Esophagus squamous epithelium (tissue), 5 donors: ENCODE data around the gene NRAP. TPM values are rescaled to one million over a fixed set of nuclear protein-coding genes. Genes with fewer than 3 reads are reported as not detected.

ENCODE experiments used
- DNase-seq: peaks from one replicate; lab custom pipeline; 2025; lab: John Stamatoyannopoulos, UW
- H3K27ac ChIP-seq, 4 donors: fragments of 200-600 bp; sonication (generic); one replicate each; pipeline ENCODE4 v1.5.1; 2016 to 2019; ENCODE audit warnings: mild to moderate bottlenecking in 1 of 4
- H3K27me3 ChIP-seq, 4 donors: fragments of 200-600 bp; sonication (generic); 1 replicate in 3 of 4; 2 replicates in 1 of 4; pipeline versions ENCODE4 v1.5.1 to v1.6.0; 2017 to 2021; ENCODE audit warnings: antibody characterized with exemption in 1 of 4
- H3K36me3 ChIP-seq, 3 donors: fragments of 200-600 bp; sonication (generic); one replicate each; pipeline ENCODE4 v1.5.1; 2016 to 2019
- H3K4me1 ChIP-seq, 3 donors: fragments of 200-600 bp; sonication (generic); one replicate each; pipeline ENCODE4 v1.5.1; 2017 to 2019
- H3K4me3 ChIP-seq, 4 donors: fragments of 200-600 bp; sonication (generic); 1 replicate in 3 of 4; 2 replicates in 1 of 4; pipeline ENCODE4 v1.5.1; 2016 to 2019; ENCODE audit warnings: mild to moderate bottlenecking in 2 of 4, moderate library complexity in 1 of 4
- H3K9me3 ChIP-seq, 3 donors: fragments of 200-600 bp; sonication (generic); one replicate each; pipeline ENCODE4 v1.5.1; 2016 to 2019
- POLR2A ChIP-seq, 4 donors: fragments of 450-650 bp; IDR thresholded peaks; one replicate each; pipeline ENCODE4 v1.6.1; 2017; ENCODE audit warnings: antibody characterized with exemption in 4 of 4, mild to moderate bottlenecking in 4 of 4, moderate library complexity in 3 of 4
- WGBS, 2 donors: methylation state at CpG; one replicate each; pipeline ENCODE4 v1.1.5; 2018; 5-methylcytosine and 5-hydroxymethylcytosine counted together
- intact Hi-C: fragments of 100-400 bp; cut with DNase I; formaldehyde crosslinking; loops from one replicate; pipeline ENCODE4 v1.15.0; 2022
- total RNA-seq, 4 donors: library from RNA; depleted of rRNA; stranded (reverse); fragments of >200 nt; gene quantifications; one replicate each; pipeline ENCODE4 v1.1.0, GENCODE V29; 2016
- TF ChIP-seq, protein P1 (sequence below), 6 experiments: fragments of 450-650 bp in 4 of 6; fragments of 200-600 bp in 2 of 6; sonication (generic) in 2 of 6; IDR thresholded peaks; one replicate each; pipeline ENCODE4 v1.5.1; 2016 to 2019; ENCODE audit warnings: antibody characterized with exemption in 6 of 6, mild to moderate bottlenecking in 4 of 6, moderate library complexity in 4 of 6
- donor health status: DM: yes; HTN: yes; CAD: no.

NRAP gene
- total RNA-seq, 4 donors from 2014 or later, result 0.08 TPM; not detected in 3

DNA sequence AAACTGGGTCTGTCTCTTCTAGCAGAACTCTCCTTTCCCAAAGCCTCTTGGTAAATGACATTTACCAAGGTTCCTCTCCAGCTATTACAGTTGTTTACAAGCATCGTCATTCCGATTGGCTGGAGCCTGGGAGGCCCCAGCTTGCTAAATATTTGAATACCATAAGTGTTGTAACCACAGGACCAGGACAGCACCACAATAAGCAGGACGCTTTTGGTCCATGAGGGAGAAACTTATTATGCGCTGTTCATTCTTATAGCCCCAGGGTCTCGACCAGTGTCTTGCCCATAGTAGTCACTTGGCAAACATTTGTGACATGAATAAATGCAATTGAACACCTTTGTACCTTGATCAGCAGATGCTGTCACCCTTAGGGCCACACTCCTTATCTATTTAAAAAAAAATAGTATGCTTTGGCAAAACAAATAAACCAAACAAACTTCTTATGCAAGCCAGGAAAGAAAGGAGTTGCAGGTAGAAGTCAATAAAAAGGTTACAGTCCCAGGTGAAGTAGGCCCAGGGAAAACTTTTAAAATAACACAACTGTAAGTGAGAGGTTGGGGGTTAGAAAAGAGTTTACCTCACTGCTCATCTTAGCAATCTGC, 32.8 kb downstream of the NRAP start:
- intact Hi-C loops, result no loop called here

DNA sequence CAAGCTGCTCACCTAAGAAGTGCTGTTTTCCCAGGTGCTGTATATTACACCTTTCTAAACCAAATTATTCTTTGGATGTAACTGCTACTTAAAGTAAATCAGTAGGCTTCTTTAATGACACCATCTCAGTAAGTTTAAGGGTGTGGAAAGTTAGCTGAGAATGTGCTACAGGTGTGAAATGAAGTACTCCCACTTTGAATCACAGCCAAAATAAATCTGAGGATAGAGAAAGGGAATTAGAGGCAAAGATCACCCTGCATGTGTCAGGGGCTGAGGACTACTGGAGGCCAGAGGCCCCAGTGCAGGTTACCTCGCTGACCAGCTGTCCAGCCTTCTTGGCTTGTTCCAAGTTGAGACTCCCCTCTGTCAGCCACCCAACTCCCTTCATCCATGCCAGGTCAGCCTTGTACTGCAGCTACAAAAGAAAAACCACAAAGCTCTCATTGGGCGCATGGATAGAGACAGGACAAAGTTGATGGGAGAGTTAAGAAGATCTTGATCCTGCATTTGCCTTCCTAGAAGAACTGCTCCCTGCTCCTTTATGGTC, 35.2 kb downstream of the NRAP start:
- Histone ChIP-seq H3K4me3 (no peak overlapping the region), H3K4me1 (no peaks in the 10 kb centered on the region), H3K36me3 (no peaks in the 10 kb centered on the region), H3K27ac (no peak overlapping the region), H3K9me3 (no peaks in the 10 kb centered on the region), H3K27me3 (peaks cover 0 to 22% (median 0%) of the 10 kb centered on the region in 4 donors)
- intact Hi-C loops, result no loop called here
- 86 to 90% methylated on average over 2 of the region's 2 CpGs for WGBS, 2 donors
- no peak for DNase-seq
- TF ChIP-seq, protein P1, sequence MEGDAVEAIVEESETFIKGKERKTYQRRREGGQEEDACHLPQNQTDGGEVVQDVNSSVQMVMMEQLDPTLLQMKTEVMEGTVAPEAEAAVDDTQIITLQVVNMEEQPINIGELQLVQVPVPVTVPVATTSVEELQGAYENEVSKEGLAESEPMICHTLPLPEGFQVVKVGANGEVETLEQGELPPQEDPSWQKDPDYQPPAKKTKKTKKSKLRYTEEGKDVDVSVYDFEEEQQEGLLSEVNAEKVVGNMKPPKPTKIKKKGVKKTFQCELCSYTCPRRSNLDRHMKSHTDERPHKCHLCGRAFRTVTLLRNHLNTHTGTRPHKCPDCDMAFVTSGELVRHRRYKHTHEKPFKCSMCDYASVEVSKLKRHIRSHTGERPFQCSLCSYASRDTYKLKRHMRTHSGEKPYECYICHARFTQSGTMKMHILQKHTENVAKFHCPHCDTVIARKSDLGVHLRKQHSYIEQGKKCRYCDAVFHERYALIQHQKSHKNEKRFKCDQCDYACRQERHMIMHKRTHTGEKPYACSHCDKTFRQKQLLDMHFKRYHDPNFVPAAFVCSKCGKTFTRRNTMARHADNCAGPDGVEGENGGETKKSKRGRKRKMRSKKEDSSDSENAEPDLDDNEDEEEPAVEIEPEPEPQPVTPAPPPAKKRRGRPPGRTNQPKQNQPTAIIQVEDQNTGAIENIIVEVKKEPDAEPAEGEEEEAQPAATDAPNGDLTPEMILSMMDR (IDR thresholded peaks at IDR 0.05), result no peak
- TF ChIP-seq POLR2A (IDR thresholded peaks at IDR 0.05), result no peak

More for the DNA sequence above, 32.8 kb downstream of the NRAP start:
- no peak for DNase-seq
- H3K27ac ChIP-seq, result no peak overlapping the region
- TF ChIP-seq, protein P1 (IDR thresholded peaks at IDR 0.05), result no peak
- no peak for TF ChIP-seq POLR2A (IDR thresholded peaks at IDR 0.05)
- no peaks in the 10 kb centered on the region for H3K4me1 ChIP-seq
- H3K36me3 ChIP-seq, result no peaks in the 10 kb centered on the region
- H3K9me3 ChIP-seq, result no peaks in the 10 kb centered on the region
- 86 to 97% methylated on average over 5 of the region's 5 CpGs for WGBS, 2 donors
- H3K27me3 ChIP-seq, result peaks cover 0 to 11% (median 0%) of the 10 kb centered on the region in 4 donors
- no peak overlapping the region for H3K4me3 ChIP-seq

DNA sequence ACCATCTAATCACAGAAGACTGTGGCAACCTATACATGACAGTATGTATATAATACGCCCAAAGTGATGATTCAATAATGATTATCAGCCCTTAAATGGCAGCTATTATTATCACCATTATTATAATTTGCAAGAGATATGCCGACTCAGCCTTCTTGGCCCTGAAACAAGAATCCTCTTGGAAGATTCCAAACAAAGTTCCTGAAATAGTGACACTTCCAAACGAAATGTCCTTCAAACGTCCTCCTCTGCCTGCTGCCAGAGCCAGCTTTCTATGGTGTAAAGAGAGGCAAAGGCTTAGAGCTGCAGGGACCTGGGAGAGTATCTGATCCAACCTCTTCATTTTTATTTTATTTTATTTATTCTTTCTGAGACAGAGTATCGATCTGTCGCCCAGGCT, 36.0 kb downstream of the NRAP start:
- H3K27ac ChIP-seq, result no peak overlapping the region
- intact Hi-C loops, result no loop called here

DNA sequence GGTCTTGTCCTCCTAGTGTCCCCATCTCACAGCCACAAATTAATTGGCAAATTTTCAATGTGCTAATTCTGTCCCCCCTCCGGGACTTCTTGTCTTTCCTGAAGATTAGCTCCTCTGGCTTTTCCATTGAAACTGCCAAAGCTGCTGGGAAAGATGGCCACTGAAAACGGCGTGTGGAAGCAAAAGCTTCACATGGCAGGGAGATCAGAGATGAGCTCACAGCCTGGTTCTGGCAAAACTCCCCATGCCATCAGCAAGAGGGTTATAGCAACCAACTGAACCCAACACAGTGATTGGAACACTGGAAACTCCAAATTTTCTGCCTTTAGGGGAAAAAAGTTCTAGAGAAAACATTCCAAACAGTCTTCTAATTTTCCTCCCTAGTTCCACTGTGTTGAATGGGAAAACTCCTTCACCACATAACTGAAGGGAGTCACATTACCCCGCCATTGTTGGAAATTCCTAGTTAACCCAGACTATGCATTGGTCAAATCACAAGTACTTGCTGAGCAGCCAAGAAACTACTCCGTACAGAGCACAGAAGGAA, 37.0 kb downstream of the NRAP start:
- 54 to 72% methylated on average over 3 to 5 of the region's 5 CpGs for WGBS, 2 donors
- no peak for DNase-seq

More for the DNA sequence above, 36.0 kb downstream of the NRAP start:
- no peaks in the 10 kb centered on the region for H3K4me1 ChIP-seq
- no peak for DNase-seq
- no peak overlapping the region for H3K4me3 ChIP-seq
- no peaks in the 10 kb centered on the region for H3K36me3 ChIP-seq
- H3K9me3 ChIP-seq, result no peaks in the 10 kb centered on the region
- WGBS, 2 donors, result 52 to 53% methylated on average over 6 of the region's 6 CpGs
- H3K27me3 ChIP-seq, result peaks cover 0 to 22% (median 0%) of the 10 kb centered on the region in 4 donors
- no peak for TF ChIP-seq POLR2A (IDR thresholded peaks at IDR 0.05)
- TF ChIP-seq, protein P1 (IDR thresholded peaks at IDR 0.05), result no peak

More for the DNA sequence above, 37.0 kb downstream of the NRAP start:
- Histone ChIP-seq H3K4me1 (no peaks in the 10 kb centered on the region), H3K9me3 (no peaks in the 10 kb centered on the region), H3K4me3 (no peak overlapping the region), H3K27ac (no peak overlapping the region), H3K36me3 (no peaks in the 10 kb centered on the region), H3K27me3 (peaks cover 0 to 22% (median 0%) of the 10 kb centered on the region in 4 donors)
- TF ChIP-seq POLR2A (IDR thresholded peaks at IDR 0.05), result no peak
- TF ChIP-seq, protein P1 (IDR thresholded peaks at IDR 0.05), result no peak
- intact Hi-C loops, result no loop called here
